NCI-H2196 treated with DMSO at 0.1 percent for 48 hours (cell line): ENCODE measurements around the gene NEB.
"Not testable (repeated sequence)": the region's sequence is repeated elsewhere in the genome, so short reads cannot be mapped to it uniquely, and the experiment has no call there.

Source experiments
- DNase-seq: peaks from one replicate; lab custom pipeline; 2025; ENCODE audit not compliant: unreplicated experiment; lab: John Stamatoyannopoulos, UW

The NEB gene

GRCh38 chr2:151619337-151619989, 114.8 kb downstream of the NEB start:
- DNase-seq: no peak

DNA sequence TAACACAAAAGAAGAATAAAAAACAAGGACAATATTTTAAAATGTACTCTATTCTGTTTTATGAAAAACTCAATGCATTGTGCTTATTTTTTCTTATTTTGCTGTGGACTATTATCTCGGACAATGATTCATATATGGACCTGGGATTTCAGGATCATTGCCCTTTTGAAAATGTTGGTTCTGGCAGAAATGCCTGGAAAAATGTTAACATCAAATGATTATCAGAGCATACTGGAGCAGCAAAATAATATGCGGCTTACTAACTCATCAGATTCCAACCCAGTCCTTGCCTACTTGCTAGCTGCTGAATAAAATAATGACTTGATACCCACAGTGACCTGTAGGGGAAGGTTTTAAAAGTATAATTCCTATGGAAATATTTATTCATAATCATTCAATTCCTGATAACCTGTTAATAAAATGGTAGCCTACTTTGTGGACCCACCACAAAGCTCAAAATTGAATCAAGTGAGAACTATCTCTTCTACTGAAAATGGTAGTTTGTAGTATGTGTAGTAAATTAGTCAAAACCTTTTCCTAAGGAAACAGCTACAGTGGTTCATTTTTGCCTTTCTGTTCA, 117.4 kb downstream of the NEB start:
- no peak for DNase-seq

- DNase-seq: no peak
Observed at GRCh38 chr2:151614606-151615306, 119.5 kb downstream of the NEB start.

GRCh38 chr2:151614159-151614558, 120.1 kb downstream of the NEB start:
- no peak for DNase-seq

- no peak for DNase-seq
Observed at GRCh38 chr2:151611351-151611750, 122.9 kb downstream of the NEB start.

DNA sequence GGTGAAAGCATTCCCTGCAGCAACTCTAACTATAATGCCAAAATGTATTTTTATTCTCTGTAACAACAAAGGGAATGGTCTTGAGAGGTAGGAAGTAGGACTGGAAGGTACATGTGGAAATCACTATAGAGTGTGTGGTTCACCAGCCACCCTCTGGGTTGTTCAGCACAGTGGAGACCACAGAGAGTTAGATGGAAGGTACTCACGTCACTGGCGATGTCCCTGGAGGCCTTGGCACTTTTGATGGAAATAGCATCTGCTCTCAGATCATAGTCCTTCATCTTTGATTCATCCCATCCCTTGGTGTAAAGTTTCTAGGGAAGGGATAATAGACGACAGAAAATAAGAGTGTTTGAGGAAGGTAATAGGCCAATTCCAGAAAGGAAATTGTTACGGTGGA, 124.0 kb downstream of the NEB start:
- no peak for DNase-seq

DNA sequence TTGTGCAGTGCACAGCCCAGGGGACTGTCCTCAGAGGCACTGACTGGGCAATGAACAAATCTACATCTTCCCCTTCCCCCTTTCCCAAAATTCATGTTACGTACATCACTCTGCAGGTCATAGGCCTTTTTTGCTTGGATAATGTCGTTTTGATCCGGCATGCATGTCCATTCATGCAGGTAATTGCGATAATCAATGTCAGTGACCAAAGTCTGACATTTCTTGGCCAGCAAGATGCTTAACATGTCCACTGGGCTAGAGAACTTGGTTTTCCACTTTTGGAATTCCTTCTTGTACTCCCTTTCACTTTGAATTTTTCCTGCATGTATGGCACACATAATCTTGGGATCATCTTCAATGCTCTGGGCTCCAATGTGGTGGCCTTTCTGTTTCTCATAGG, 124.6 kb downstream of the NEB start:
- DNase-seq: no peak

DNA sequence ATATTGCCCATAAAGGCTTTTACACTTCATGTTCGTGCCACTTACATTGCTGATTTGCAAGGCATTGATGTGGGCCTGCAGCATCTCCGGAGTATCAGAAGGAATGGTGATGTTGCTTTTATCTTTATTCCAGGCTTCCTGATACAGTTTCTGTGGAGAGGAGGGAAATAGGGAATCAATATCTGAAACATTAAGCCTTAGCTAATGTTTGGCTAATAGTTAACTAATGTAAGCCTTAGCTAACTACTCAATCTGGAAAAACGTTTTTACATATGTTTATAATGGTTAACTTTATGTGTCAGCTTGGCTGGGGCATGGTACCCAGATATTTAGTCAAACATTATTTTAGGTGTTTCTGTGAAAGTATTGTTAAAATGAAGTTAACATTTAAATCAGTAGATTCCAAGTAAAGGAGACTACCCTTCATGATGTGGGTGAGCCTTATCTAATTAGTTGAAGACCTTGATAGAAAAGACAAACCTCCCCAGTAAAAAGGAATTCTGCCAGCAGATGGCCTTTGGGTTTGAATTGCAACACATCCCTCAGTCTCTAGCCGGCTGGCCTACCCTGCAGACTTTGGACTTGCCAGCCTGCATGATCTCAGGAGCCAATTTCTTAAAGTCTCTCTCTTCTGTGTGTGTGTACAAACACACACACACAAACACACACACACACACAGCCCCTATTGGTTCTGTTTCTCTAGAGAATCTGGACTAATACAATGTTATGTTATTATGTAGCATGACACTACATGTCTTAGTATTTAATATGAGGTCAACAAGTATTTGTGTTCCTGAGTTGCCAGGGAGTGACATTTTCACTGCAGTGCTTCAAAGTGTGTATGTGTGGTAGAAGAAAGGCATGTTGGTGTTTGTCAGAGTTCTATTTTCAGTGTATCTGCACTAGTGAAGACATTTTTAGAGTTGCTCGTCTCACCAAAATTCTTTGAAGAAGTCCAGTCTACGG, 126.5 kb downstream of the NEB start:
- not testable (repeated sequence) for DNase-seq

DNA sequence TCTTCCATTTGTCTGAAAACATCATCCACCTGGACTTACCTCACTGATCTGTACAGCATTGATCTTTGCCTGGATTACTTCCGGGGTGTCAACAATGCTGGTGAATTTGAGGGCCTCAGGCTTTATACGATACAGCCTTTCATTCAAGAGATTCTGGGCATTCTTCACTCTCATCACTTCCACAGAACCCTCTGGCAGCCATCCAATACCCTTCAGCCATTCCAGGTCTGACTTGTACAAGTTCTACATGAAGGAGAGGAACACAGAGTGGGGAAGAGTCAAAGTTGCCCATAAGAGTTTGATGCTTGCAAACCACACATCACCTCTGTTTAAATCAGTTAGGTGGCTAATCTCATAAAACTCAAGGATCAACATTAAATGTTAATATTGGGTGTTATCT, 130.7 kb downstream of the NEB start:
- not testable (repeated sequence) for DNase-seq

- DNase-seq: not testable (repeated sequence)
Observed at GRCh38 chr2:151602402-151602801, 131.9 kb downstream of the NEB start.

DNA sequence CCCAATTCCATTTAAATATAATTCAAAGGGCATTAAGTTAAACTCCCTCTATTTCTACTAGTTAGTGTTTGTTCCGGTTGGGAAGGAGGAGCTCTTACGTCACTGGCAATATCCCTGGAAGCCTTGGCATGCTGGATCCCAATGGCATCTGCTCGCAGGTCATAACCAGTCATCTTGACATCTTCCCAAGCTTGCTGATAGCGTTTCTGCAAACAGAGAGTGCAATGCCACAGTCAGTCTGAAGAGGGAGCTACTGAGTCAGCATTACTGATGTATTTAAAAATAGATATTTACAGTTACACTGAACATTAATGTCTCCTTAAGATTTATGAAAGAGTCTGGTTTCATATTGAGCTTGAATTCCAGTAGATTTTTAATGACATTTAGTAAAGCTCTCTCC, 132.5 kb downstream of the NEB start:
- DNase-seq: not testable (repeated sequence)

DNA sequence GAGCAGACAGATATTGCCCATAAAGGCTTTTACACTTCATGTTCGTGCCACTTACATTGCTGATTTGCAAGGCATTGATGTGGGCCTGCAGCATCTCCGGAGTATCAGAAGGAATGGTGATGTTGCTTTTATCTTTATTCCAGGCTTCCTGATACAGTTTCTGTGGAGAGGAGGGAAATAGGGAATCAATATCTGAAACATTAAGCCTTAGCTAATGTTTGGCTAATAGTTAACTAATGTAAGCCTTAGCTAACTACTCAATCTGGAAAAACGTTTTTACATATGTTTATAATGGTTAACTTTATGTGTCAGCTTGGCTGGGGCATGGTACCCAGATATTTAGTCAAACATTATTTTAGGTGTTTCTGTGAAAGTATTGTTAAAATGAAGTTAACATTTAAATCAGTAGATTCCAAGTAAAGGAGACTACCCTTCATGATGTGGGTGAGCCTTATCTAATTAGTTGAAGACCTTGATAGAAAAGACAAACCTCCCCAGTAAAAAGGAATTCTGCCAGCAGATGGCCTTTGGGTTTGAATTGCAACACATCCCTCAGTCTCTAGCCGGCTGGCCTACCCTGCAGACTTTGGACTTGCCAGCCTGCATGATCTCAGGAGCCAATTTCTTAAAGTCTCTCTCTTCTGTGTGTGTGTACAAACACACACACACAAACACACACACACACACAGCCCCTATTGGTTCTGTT, 137.2 kb downstream of the NEB start:
- not testable (repeated sequence) for DNase-seq

GRCh38 chr2:151591908-151592255, 142.4 kb downstream of the NEB start:
- DNase-seq: not testable (repeated sequence)

DNA sequence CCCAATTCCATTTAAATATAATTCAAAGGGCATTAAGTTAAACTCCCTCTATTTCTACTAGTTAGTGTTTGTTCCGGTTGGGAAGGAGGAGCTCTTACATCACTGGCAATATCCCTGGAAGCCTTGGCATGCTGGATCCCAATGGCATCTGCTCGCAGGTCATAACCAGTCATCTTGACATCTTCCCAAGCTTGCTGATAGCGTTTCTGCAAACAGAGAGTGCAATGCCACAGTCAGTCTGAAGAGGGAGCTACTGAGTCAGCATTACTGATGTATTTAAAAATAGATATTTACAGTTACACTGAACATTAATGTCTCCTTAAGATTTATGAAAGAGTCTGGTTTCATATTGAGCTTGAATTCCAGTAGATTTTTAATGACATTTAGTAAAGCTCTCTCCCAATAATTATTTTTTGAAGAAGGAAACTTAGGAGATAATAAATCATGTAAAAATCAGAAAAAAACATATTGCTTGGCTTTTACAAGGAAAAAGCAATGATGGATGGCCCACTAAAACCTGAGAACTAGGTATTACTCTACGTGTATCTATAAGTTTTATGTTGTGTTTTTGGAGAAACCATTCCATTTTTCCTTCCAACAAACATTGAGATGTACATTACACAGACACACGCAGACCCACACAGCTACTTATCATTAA, 142.9 kb downstream of the NEB start:
- not testable (repeated sequence) for DNase-seq

GRCh38 chr2:151581300-151581699, 153.0 kb downstream of the NEB start:
- DNase-seq: not testable (repeated sequence)

- DNase-seq: not testable (repeated sequence)
Observed at GRCh38 chr2:151580697-151581096, 153.6 kb downstream of the NEB start.

GRCh38 chr2:151577116-151577515, 157.2 kb downstream of the NEB start:
- no peak for DNase-seq

GRCh38 chr2:151576080-151576479, 158.2 kb downstream of the NEB start:
- DNase-seq: no peak

DNA sequence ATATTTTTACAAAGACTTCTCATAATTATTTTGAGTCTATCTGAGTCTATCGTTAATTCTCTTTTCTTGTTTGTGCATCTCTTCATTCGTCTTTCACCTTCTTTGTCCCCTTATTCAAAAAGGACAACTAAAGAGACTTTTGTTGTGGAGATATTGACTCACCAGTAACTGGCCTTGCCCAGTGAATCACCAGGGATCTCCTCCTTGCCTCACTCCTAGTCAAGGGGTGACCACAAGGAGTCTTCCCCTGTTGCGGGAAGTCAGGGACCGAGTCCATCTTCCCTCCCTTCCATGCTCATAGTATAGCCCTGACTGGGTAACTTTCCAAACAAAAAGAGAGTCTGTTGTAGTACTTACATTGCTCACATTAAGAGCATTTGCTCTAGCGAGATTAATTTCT, 158.9 kb downstream of the NEB start:
- no peak for DNase-seq

DNA sequence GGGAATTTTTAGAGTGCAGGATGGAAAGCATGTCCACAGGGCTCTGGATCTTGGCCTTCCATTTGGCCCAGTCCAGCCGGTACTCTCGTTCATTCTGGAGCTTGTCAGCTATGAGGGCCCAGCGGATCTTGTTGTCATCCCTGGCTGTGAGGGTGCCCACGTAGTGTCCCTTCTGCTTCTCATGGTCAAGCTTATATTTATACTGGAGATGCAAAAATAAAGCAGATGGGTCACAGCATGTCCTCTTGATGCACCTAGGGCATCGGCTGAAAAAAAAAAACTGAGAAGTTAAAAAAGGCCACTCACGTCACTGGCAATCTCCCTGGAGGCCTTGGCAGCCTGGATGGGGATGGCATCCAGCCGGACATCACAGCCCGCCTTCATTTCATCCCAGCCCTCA, 164.1 kb downstream of the NEB start:
- DNase-seq: no peak
